ENCODE measurements around the gene CHRNA4.

Gene CHRNA4

DNA sequence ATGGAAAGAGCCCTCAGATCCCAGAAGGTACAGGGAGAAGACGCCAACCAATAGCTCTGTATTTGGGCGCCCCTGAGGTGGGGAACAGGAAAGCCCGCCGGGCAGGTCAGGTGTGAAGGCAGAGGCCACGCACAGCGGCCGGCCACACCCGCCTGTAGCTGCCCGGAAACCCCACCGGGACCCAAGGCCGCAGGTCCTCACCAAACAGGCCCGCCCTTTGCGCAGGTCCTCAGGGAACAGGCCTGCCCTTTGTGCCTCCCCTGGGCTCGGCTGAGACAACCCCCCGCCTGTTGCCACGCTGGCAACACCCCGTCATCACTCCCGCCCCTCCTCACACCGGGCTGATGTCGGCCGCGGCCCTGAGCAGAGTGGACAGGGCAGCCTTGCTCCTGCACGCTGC lies 44.9 kb upstream of the CHRNA4 start:
- no peak for TF ChIP-seq EZH2 (IDR thresholded peaks at IDR 0.05; ENCODE audit: borderline replicate concordance, low read depth, low read length, severe bottlenecking)
- TF ChIP-seq, protein P1, sequence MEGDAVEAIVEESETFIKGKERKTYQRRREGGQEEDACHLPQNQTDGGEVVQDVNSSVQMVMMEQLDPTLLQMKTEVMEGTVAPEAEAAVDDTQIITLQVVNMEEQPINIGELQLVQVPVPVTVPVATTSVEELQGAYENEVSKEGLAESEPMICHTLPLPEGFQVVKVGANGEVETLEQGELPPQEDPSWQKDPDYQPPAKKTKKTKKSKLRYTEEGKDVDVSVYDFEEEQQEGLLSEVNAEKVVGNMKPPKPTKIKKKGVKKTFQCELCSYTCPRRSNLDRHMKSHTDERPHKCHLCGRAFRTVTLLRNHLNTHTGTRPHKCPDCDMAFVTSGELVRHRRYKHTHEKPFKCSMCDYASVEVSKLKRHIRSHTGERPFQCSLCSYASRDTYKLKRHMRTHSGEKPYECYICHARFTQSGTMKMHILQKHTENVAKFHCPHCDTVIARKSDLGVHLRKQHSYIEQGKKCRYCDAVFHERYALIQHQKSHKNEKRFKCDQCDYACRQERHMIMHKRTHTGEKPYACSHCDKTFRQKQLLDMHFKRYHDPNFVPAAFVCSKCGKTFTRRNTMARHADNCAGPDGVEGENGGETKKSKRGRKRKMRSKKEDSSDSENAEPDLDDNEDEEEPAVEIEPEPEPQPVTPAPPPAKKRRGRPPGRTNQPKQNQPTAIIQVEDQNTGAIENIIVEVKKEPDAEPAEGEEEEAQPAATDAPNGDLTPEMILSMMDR (IDR thresholded peaks at IDR 0.05; ENCODE audit: borderline replicate concordance, extremely low read depth, low read length, poor library complexity, severe bottlenecking) = no peak
- no peak overlapping the region for H3K4me3 ChIP-seq (ENCODE audit: low read depth in 1 of 2, low read length in 2 of 2)
- H3K4me1 ChIP-seq (ENCODE audit: insufficient read depth, low read length) = no peaks in the 10 kb centered on the region
- no peaks in the 10 kb centered on the region for H3K27me3 ChIP-seq (ENCODE audit: insufficient read depth, low read length, poor library complexity)
- no peak overlapping the region for H3K9ac ChIP-seq (ENCODE audit: low read depth, low read length)
- DNase-seq = no peak
- H3K36me3 ChIP-seq (ENCODE audit: insufficient read depth, low read length) = no peaks in the 10 kb centered on the region
- H3K4me2 ChIP-seq (ENCODE audit: insufficient read depth, low read length) = no peak overlapping the region
- no peak for ATAC-seq (ENCODE audit: insufficient read depth, low read depth)
- H3K27ac ChIP-seq (ENCODE audit: low read length) = no peak overlapping the region
- H4K20me1 ChIP-seq (ENCODE audit: insufficient read depth, low read length) = peaks cover 29% of the 10 kb centered on the region
- no peaks in the 10 kb centered on the region for H3K79me2 ChIP-seq (ENCODE audit: insufficient read depth, low read length)
- no peaks in the 10 kb centered on the region for H3K9me3 ChIP-seq (ENCODE audit: insufficient read depth, low read length, severe bottlenecking)
- no peak overlapping the region for H2AFZ ChIP-seq (ENCODE audit: low read depth, low read length)

DNA sequence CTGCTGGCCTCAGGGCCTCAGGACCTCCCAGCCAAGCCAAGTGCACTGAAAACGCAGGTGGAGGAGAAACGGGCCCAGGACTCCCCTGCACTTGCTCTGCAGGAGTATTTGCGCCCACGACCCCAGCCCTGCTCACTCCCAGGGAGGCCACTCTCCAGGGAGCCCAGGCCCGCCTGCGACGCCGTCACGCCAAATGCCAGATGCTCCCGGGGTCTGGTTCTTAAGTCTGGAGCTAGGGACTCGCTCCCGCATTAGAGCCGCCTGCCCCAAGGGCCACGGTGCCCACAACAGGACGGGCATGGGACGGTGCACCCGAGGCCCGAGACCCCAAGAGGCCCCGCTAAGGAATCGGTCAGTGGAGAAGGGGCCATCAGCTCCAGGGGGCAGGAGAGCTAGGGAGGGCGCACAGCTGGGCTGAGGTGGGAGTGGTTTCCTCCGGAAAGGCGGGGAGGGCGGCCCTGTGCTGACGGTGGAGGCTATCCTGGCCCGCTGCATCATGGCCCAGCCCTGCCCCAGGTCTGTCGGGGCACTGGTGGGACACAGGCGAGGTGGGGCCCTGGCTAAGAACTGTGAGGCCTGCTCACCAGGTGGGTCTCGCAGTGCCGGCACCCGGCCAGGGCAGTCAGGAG lies 44.1 kb upstream of the CHRNA4 start:
- DNase-seq (no peak), ATAC-seq (ENCODE audit: insufficient read depth, low read depth) (no peak)
- Histone ChIP-seq H3K27ac (ENCODE audit: low read length) (no peak overlapping the region), H3K27me3 (ENCODE audit: insufficient read depth, low read length, poor library complexity) (no peaks in the 10 kb centered on the region), H4K20me1 (ENCODE audit: insufficient read depth, low read length) (peaks cover 21% of the 10 kb centered on the region), H3K4me3 (ENCODE audit: low read depth in 1 of 2, low read length in 2 of 2) (no peak overlapping the region), H3K9me3 (ENCODE audit: insufficient read depth, low read length, severe bottlenecking) (no peaks in the 10 kb centered on the region), H3K4me2 (ENCODE audit: insufficient read depth, low read length) (no peak overlapping the region), H2AFZ (ENCODE audit: low read depth, low read length) (no peak overlapping the region), H3K36me3 (ENCODE audit: insufficient read depth, low read length) (no peaks in the 10 kb centered on the region), H3K79me2 (ENCODE audit: insufficient read depth, low read length) (no peaks in the 10 kb centered on the region), H3K9ac (ENCODE audit: low read depth, low read length) (no peak overlapping the region), H3K4me1 (ENCODE audit: insufficient read depth, low read length) (no peaks in the 10 kb centered on the region)
- no peak for TF ChIP-seq EZH2 (IDR thresholded peaks at IDR 0.05; ENCODE audit: borderline replicate concordance, low read depth, low read length, severe bottlenecking)
- TF ChIP-seq, protein P1 (IDR thresholded peaks at IDR 0.05; ENCODE audit: borderline replicate concordance, extremely low read depth, low read length, poor library complexity, severe bottlenecking) = no peak

DNA sequence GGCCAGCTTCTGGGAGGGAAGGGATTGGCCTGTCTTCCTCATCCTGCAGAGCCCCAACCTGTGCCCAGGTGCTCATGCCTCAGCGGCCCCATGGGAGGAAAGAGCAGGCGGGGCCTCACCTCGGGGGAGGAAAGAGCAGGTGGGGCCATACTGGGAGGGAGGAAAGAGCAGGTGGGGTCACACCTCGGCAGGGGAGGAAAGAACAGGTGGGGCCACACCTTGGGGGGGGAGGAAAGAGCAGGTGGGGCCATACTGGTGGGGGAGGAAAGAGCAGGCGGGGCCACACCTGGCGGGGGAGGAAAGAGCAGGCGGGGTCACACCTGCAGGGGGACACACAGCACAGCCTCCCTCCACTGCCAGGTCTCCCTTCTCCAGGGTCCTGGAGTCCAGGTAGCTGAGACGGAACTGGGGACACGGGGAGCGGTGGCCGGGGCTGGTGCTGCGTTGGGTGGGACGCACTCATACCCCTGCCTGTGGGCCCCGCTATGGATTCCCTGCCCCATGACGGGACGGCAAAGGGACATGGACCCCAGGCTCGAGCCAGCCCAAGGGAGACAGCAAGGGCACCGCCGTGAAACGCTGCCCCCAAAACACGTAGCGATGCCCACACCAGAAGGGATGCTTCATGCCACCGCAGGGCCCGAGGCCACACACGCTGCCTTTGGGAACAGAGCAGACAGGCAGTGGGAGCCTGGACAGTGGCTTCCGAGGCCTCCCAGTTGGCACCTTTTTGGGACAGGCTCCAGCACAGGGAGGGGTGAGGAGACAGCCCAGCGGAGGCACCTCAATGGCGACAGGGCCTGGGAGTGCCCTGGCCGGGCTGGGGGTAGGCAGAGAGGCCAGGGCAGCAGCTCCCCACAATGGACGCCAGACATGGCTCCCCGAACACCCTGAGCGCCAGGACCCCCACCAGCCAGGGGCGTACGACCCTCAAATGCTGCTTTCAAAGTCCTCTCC lies 43.3 kb upstream of the CHRNA4 start:
- H3K79me2 ChIP-seq (ENCODE audit: insufficient read depth, low read length) = no peaks in the 10 kb centered on the region
- no peak overlapping the region for H3K9ac ChIP-seq (ENCODE audit: low read depth, low read length)
- DNase-seq (no peak), ATAC-seq (ENCODE audit: insufficient read depth, low read depth) (no peak)
- H3K27me3 ChIP-seq (ENCODE audit: insufficient read depth, low read length, poor library complexity) = no peaks in the 10 kb centered on the region
- no peaks in the 10 kb centered on the region for H3K4me1 ChIP-seq (ENCODE audit: insufficient read depth, low read length)
- H3K4me3 ChIP-seq (ENCODE audit: low read depth in 1 of 2, low read length in 2 of 2) = no peak overlapping the region
- no peaks in the 10 kb centered on the region for H3K36me3 ChIP-seq (ENCODE audit: insufficient read depth, low read length)
- TF ChIP-seq, protein P1 (IDR thresholded peaks at IDR 0.05; ENCODE audit: borderline replicate concordance, extremely low read depth, low read length, poor library complexity, severe bottlenecking) = no peak
- no peak overlapping the region for H2AFZ ChIP-seq (ENCODE audit: low read depth, low read length)
- H4K20me1 ChIP-seq (ENCODE audit: insufficient read depth, low read length) = peaks cover 20% of the 10 kb centered on the region
- H3K9me3 ChIP-seq (ENCODE audit: insufficient read depth, low read length, severe bottlenecking) = no peaks in the 10 kb centered on the region
- H3K4me2 ChIP-seq (ENCODE audit: insufficient read depth, low read length) = no peak overlapping the region
- H3K27ac ChIP-seq (ENCODE audit: low read length) = no peak overlapping the region
